Measurements from ENCODE around the gene SLC38A4.

The SLC38A4 gene

GRCh38 chr12:46818642-46819041 is 7.2 kb downstream of the SLC38A4 start:
- no peak overlapping the region for H2AFZ ChIP-seq (ENCODE audit: low read length)
- H3K9ac ChIP-seq (ENCODE audit: low read depth, low read length, poor library complexity, severe bottlenecking): no peak overlapping the region
- no peaks in the 10 kb centered on the region for H3F3A ChIP-seq (ENCODE audit: low read depth)
- H3K4me3 ChIP-seq (ENCODE audit: low read length, poor library complexity, severe bottlenecking): no peak overlapping the region
- H3K4me1 ChIP-seq (ENCODE audit: insufficient read depth, low read length, poor library complexity, severe bottlenecking): no peaks in the 10 kb centered on the region
- no peaks in the 10 kb centered on the region for H3K36me3 ChIP-seq (ENCODE audit: insufficient read depth, low read length)
- H3K27me3 ChIP-seq (ENCODE audit: insufficient read depth, low read length, poor library complexity, severe bottlenecking): no peaks in the 10 kb centered on the region
- no peak overlapping the region for H3K4me2 ChIP-seq (ENCODE audit: low read depth, low read length, poor library complexity, severe bottlenecking)
- no peaks in the 10 kb centered on the region for H3K79me2 ChIP-seq (ENCODE audit: insufficient read depth, low read length)
- H4K20me1 ChIP-seq (ENCODE audit: insufficient read depth, low read length, poor library complexity, severe bottlenecking): no peaks in the 10 kb centered on the region
- TF ChIP-seq EZH2phosphoT487 (IDR thresholded peaks at IDR 0.05; ENCODE audit: borderline replicate concordance) (no peak), CTCF (conservative IDR thresholded peaks at IDR 0.05; ENCODE audit: low read length) (no peak)
- H3K9me3 ChIP-seq (ENCODE audit: insufficient read depth, low read depth, low read length): no peaks in the 10 kb centered on the region
- no peaks in the 10 kb centered on the region for H3K9me2 ChIP-seq (replicated peaks; ENCODE audit: low read depth, low read length)

GRCh38 chr12:46815809-46816208 is 10.0 kb downstream of the SLC38A4 start:
- no peak for TF ChIP-seq EZH2phosphoT487 (IDR thresholded peaks at IDR 0.05; ENCODE audit: borderline replicate concordance)
- no peak for TF ChIP-seq CTCF (conservative IDR thresholded peaks at IDR 0.05; ENCODE audit: low read length)
- Histone ChIP-seq H3K4me3 (ENCODE audit: low read length, poor library complexity, severe bottlenecking) (no peak overlapping the region), H3K79me2 (ENCODE audit: insufficient read depth, low read length) (no peaks in the 10 kb centered on the region), H2AFZ (ENCODE audit: low read length) (no peak overlapping the region), H3F3A (ENCODE audit: low read depth) (no peaks in the 10 kb centered on the region), H3K36me3 (ENCODE audit: insufficient read depth, low read length) (no peaks in the 10 kb centered on the region), H3K4me1 (ENCODE audit: insufficient read depth, low read length, poor library complexity, severe bottlenecking) (no peaks in the 10 kb centered on the region), H3K9me2 (replicated peaks; ENCODE audit: low read depth, low read length) (no peaks in the 10 kb centered on the region), H3K9ac (ENCODE audit: low read depth, low read length, poor library complexity, severe bottlenecking) (no peak overlapping the region), H3K4me2 (ENCODE audit: low read depth, low read length, poor library complexity, severe bottlenecking) (no peak overlapping the region), H3K27me3 (ENCODE audit: insufficient read depth, low read length, poor library complexity, severe bottlenecking) (no peaks in the 10 kb centered on the region), H3K9me3 (ENCODE audit: insufficient read depth, low read depth, low read length) (no peaks in the 10 kb centered on the region), H4K20me1 (ENCODE audit: insufficient read depth, low read length, poor library complexity, severe bottlenecking) (no peaks in the 10 kb centered on the region)

GRCh38 chr12:46814143-46814542 is 11.7 kb downstream of the SLC38A4 start:
- H3K36me3 ChIP-seq (ENCODE audit: insufficient read depth, low read length): no peaks in the 10 kb centered on the region
- no peak overlapping the region for H2AFZ ChIP-seq (ENCODE audit: low read length)
- H3K4me1 ChIP-seq (ENCODE audit: insufficient read depth, low read length, poor library complexity, severe bottlenecking): no peaks in the 10 kb centered on the region
- H3K79me2 ChIP-seq (ENCODE audit: insufficient read depth, low read length): no peaks in the 10 kb centered on the region
- TF ChIP-seq EZH2phosphoT487 (IDR thresholded peaks at IDR 0.05; ENCODE audit: borderline replicate concordance) (no peak), CTCF (conservative IDR thresholded peaks at IDR 0.05; ENCODE audit: low read length) (no peak)
- no peak overlapping the region for H3K4me3 ChIP-seq (ENCODE audit: low read length, poor library complexity, severe bottlenecking)
- no peak overlapping the region for H3K4me2 ChIP-seq (ENCODE audit: low read depth, low read length, poor library complexity, severe bottlenecking)
- no peaks in the 10 kb centered on the region for H3K27me3 ChIP-seq (ENCODE audit: insufficient read depth, low read length, poor library complexity, severe bottlenecking)
- H3K9ac ChIP-seq (ENCODE audit: low read depth, low read length, poor library complexity, severe bottlenecking): no peak overlapping the region
- no peaks in the 10 kb centered on the region for H3K9me3 ChIP-seq (ENCODE audit: insufficient read depth, low read depth, low read length)
- no peaks in the 10 kb centered on the region for H3K9me2 ChIP-seq (replicated peaks; ENCODE audit: low read depth, low read length)
- no peaks in the 10 kb centered on the region for H4K20me1 ChIP-seq (ENCODE audit: insufficient read depth, low read length, poor library complexity, severe bottlenecking)
- H3F3A ChIP-seq (ENCODE audit: low read depth): no peaks in the 10 kb centered on the region
